ENCODE results near the gene POU3F3. TPM values are rescaled to one million over a fixed set of nuclear protein-coding genes. Genes with fewer than 3 reads are reported as not detected.

The POU3F3 gene
- total and polyA plus RNA-seq, 12 donors: 0.03 to 0.18 (median 0.11) TPM; not detected in 4

DNA sequence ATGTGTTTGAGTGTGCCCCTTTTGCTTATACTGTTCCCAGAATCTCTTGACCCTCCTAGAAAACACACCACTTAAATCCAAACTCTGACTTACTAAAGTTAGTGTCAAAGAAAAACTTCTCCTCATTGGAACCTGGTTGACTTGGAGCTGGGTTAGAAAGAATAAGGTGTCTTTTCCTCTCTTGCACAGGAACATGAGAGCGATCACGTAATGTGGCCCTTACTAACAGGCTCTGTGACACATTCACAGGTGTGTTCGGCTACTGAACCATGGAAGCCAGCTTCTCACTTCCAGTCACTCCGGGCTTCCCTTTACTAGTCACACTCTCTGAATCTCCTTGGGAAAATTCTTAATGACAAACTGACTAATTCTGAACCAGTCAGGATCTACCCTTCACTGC, 5.4 kb upstream of the POU3F3 start:
- intact Hi-C loops (cut with DNase I): no loop called here
- WGBS, 4 donors: 5 to 31% (median 23%) methylated on average over 4 of the region's 4 CpGs
- Histone ChIP-seq H3K4me1 (replicated peaks in 1 of 2) (peaks cover 0 to 15% of the 10 kb centered on the region in 2 donors), H3K27ac (no peak overlapping the region), H3K4me3 (no peak overlapping the region), H3K9me3 (replicated peaks in 1 of 3) (no peaks in the 10 kb centered on the region), H3K36me3 (replicated peaks in 1 of 2) (no peaks in the 10 kb centered on the region), H3K27me3 (peaks cover 91% of the 10 kb centered on the region)
- TF ChIP-seq POLR2A (IDR thresholded peaks at IDR 0.05): no peak
- TF ChIP-seq, protein P1, sequence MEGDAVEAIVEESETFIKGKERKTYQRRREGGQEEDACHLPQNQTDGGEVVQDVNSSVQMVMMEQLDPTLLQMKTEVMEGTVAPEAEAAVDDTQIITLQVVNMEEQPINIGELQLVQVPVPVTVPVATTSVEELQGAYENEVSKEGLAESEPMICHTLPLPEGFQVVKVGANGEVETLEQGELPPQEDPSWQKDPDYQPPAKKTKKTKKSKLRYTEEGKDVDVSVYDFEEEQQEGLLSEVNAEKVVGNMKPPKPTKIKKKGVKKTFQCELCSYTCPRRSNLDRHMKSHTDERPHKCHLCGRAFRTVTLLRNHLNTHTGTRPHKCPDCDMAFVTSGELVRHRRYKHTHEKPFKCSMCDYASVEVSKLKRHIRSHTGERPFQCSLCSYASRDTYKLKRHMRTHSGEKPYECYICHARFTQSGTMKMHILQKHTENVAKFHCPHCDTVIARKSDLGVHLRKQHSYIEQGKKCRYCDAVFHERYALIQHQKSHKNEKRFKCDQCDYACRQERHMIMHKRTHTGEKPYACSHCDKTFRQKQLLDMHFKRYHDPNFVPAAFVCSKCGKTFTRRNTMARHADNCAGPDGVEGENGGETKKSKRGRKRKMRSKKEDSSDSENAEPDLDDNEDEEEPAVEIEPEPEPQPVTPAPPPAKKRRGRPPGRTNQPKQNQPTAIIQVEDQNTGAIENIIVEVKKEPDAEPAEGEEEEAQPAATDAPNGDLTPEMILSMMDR (IDR thresholded peaks at IDR 0.05): no peak
- no peak for DNase-seq

DNA sequence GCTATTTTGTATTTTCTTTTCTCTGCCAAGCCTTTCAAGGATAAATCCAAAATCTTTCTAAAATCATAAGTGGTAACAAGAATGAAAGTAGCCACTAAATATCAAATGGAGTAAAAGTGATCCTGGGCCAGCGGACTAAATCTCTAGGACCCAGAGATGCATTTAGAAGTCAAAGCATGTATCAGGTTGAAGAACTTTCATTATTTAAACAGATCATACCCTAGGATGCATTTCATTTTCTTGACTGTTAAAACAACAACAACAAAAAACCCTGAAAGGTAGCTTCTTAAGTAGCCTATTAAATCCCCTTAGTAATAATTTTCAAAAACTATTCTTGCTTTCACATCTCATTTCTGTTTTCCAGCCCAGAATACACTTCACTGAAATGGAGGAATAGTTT, 4.8 kb upstream of the POU3F3 start:
- Histone ChIP-seq H3K4me1 (replicated peaks in 1 of 2) (peaks cover 0 to 18% of the 10 kb centered on the region in 2 donors), H3K27me3 (peaks cover 91% of the 10 kb centered on the region), H3K9me3 (replicated peaks in 1 of 3) (no peaks in the 10 kb centered on the region), H3K36me3 (replicated peaks in 1 of 2) (no peaks in the 10 kb centered on the region), H3K27ac (no peak overlapping the region), H3K4me3 (no peak overlapping the region)
- WGBS, 4 donors: 10 to 16% (median 15%) methylated on average over 1 of the region's 1 CpG
- TF ChIP-seq, protein P1 (IDR thresholded peaks at IDR 0.05): no peak
- TF ChIP-seq POLR2A (IDR thresholded peaks at IDR 0.05): no peak
- DNase-seq: no peak
- intact Hi-C loops (cut with DNase I): no loop called here

DNA sequence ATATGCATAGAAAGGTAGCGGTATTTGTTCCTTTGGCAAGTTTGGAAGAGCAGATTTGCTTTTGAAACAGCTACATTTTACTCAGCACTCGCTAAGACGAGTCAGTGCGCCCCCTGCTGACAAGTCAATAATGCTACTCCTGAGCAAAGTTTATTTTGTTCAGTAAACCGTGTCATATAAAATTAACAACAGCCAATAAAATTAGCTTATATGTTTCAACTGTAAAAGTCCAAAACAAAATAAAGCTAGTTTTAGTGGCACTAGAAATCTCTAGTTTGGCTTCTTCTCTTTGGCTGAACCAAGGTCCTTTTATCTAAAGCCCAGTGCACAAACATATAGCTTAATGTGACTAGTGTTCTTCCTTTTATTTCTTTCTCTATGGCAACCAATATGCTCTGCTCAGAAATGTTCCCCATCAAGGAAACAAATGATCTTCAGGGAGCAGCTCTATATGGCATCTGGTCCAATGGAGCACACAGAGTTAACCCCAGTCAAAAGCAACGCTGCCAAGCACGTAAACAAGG, 4.2 kb upstream of the POU3F3 start:
- Histone ChIP-seq H3K36me3 (replicated peaks in 1 of 2) (no peaks in the 10 kb centered on the region), H3K4me1 (replicated peaks in 1 of 2) (peaks cover 0 to 22% of the 10 kb centered on the region in 2 donors), H3K9me3 (replicated peaks in 1 of 3) (no peaks in the 10 kb centered on the region), H3K4me3 (no peak overlapping the region), H3K27ac (no peak overlapping the region), H3K27me3 (peaks cover 91% of the 10 kb centered on the region)
- 9 to 15% (median 9%) methylated on average over 7 of the region's 7 CpGs for WGBS, 4 donors
- intact Hi-C loops (cut with DNase I): no loop called here
- no peak for TF ChIP-seq POLR2A (IDR thresholded peaks at IDR 0.05)
- TF ChIP-seq, protein P1 (IDR thresholded peaks at IDR 0.05): peak; percentile 51 to 78 (median 67)
- peak; percentile 53 to 79 (median 69) for DNase-seq

DNA sequence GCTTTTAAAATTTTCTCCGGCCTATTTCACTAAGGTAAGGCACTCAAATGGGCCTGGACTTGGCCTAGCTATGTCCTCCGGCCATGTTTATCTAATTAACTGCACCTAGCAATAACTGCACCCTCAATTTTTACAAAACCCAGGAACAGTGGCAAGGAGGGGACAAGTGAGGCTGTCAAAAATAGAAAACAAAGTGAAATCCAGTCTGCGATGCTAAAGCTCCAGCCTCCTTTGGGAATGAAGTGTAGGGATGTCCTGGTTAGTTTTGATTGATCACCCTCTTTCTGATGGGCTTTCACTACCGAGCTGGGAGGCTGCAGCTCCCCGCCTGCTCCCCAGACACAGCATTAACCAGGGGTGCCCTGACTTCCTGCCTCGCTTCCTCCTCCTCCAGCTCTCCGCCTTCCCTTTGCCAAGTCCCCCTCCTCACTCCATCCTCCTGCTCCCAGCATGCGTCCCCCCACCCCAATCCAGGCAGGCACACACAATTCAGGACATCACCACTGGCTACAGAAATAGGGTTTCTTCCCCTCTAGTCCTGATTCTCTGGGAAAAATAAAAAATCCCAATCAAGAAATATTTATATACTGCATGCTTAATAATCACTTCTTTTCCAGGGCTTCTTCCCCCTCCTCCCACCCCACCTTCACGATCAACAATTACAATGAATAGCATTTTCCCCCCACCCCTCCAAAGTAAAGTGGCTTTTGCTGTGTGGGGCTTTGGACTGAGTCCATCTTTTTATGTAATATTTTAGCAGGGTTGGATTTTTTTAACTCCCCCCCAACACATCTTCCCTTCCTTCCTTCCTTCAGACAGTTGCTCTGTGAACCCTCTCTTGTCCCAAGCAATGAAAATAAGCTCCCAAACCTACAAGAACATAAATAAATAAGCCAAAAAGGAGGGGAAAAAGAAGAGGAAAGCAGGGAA, 3.3 kb upstream of the POU3F3 start:
- DNase-seq: no peak
- WGBS, 4 donors: 9 to 16% (median 11%) methylated on average over 9 of the region's 9 CpGs
- H3K9me3 ChIP-seq (replicated peaks in 1 of 3): no peaks in the 10 kb centered on the region
- peaks cover 85% of the 10 kb centered on the region for H3K27me3 ChIP-seq
- peaks cover 0 to 25% of the 10 kb centered on the region in 2 donors for H3K4me1 ChIP-seq (replicated peaks in 1 of 2)
- intact Hi-C loops (cut with DNase I): no loop called here
- TF ChIP-seq, protein P1 (IDR thresholded peaks at IDR 0.05): no peak
- TF ChIP-seq POLR2A (IDR thresholded peaks at IDR 0.05): no peak
- H3K36me3 ChIP-seq (replicated peaks in 1 of 2): no peaks in the 10 kb centered on the region
- no peak overlapping the region for H3K27ac ChIP-seq
- no peak overlapping the region for H3K4me3 ChIP-seq

Data from adrenal gland (tissue), 12 donors.